H1 (cell line): ENCODE data around the gene LRRC4. TPM values are rescaled to one million over a fixed set of nuclear protein-coding genes. Genes with fewer than 3 reads are reported as not detected.

Experiments
- CTCF ChIA-PET: fragments of 300-600 bp; sonication (Branson Sonifier 250); formaldehyde crosslinking; loops from one replicate; lab custom pipeline; 2021; ENCODE audit not compliant: partially characterized antibody; lab: Charles Lee
- POLR2A ChIA-PET: fragments of 300-600 bp; sonication (Branson Sonifier 250); formaldehyde crosslinking; loops from one replicate; lab custom pipeline; 2021; ENCODE audit warnings: inconsistent platforms; ENCODE audit not compliant: partially characterized antibody; lab: Charles Lee
- DNase-seq, 2 experiments: peaks; one replicate each; pipeline versions ENCODE4 v3.0.0 to v3.0.0-alpha.2; 2010 to 2022; ENCODE audit warnings: low spot score in 2 of 2, low read depth in 1 of 2, mixed read lengths in 1 of 2
- FAIRE-seq: peaks from 2 replicates; lab custom pipeline; 2011; peaks lifted over from hg19 to GRCh38; lab: Jason Lieb, UNC
- H2AFZ ChIP-seq: 2 replicates; pipeline ENCODE4 v1.8.1; 2012; ENCODE audit warnings: low read length, inconsistent platforms
- H2AK5ac ChIP-seq: 2 replicates; pipeline ENCODE4 v1.6.1; 2013; ENCODE audit warnings: low read depth, low read length
- H2BK120ac ChIP-seq: replicated peaks from 2 replicates; pipeline ENCODE3; 2013; ENCODE audit warnings: low read depth, low read length, inconsistent platforms
- H2BK12ac ChIP-seq: 2 replicates; pipeline ENCODE4 v1.6.1; 2013; ENCODE audit warnings: low read depth, low read length
- H2BK15ac ChIP-seq: 2 replicates; pipeline ENCODE4 v1.6.1; 2013; ENCODE audit warnings: low read length
- H2BK20ac ChIP-seq: 2 replicates; pipeline ENCODE4 v1.6.1; 2013; ENCODE audit warnings: low read length
- H2BK5ac ChIP-seq: 2 replicates; pipeline ENCODE4 v1.6.1; 2013; ENCODE audit warnings: low read depth, low read length
- H3K14ac ChIP-seq: 2 replicates; pipeline ENCODE4 v1.6.1; 2013; ENCODE audit warnings: inconsistent platforms; ENCODE audit not compliant: insufficient read length
- H3K18ac ChIP-seq: 2 replicates; pipeline ENCODE4 v1.6.1; 2013; ENCODE audit warnings: low read length; ENCODE audit errors: extremely low read depth
- H3K23ac ChIP-seq: 2 replicates; pipeline ENCODE4 v1.6.1; 2013; ENCODE audit warnings: inconsistent platforms; ENCODE audit not compliant: insufficient read length
- H3K23me2 ChIP-seq: 2 replicates; pipeline ENCODE4 v1.6.1; 2013; ENCODE audit warnings: low read depth, low read length
- H3K27ac ChIP-seq: 2 replicates; pipeline ENCODE4 v1.6.1; 2011; ENCODE audit warnings: low read depth, low read length, inconsistent platforms
- H3K27me3 ChIP-seq, 4 experiments: replicated peaks in 1 of 4; 1 replicate in 1 of 4; 2 replicates in 3 of 4; pipeline versions ENCODE4 v1.6.1 to v1.8.1; 2011 to 2013; ENCODE audit warnings: low read length in 3 of 4, mild to moderate bottlenecking in 3 of 4, inconsistent platforms in 2 of 4, mixed read lengths in 2 of 4, moderate library complexity in 1 of 4; ENCODE audit not compliant: control insufficient read depth in 3 of 4, insufficient read depth in 3 of 4; ENCODE audit errors: extremely low read depth in 1 of 4
- H3K36me3 ChIP-seq, 4 experiments: 2 replicates each; pipeline versions ENCODE4 v1.6.1 to v1.8.1; 2011 to 2013; ENCODE audit warnings: mild to moderate bottlenecking in 4 of 4, low read length in 3 of 4, moderate library complexity in 2 of 4, control low read depth in 1 of 4, inconsistent platforms in 1 of 4; ENCODE audit not compliant: insufficient read depth in 4 of 4, control insufficient read depth in 2 of 4
- H3K4ac ChIP-seq: replicated peaks from 2 replicates; pipeline ENCODE3; 2013; ENCODE audit warnings: low read length, low read depth, mixed read lengths, inconsistent platforms; ENCODE audit not compliant: insufficient read length
- H3K4me1 ChIP-seq, 4 experiments: replicated peaks in 1 of 4; 1 replicate in 1 of 4; 2 replicates in 3 of 4; pipeline versions ENCODE4 v1.6.1 to v1.8.1; 2011 to 2013; ENCODE audit warnings: low read length in 3 of 4, inconsistent platforms in 2 of 4, mixed read lengths in 1 of 4; ENCODE audit not compliant: insufficient read depth in 4 of 4, control insufficient read depth in 3 of 4
- H3K4me2 ChIP-seq, 2 experiments: 2 replicates each; pipeline versions ENCODE4 v1.6.1 to v1.8.1; 2011 to 2013; ENCODE audit warnings: low read depth in 2 of 2, low read length in 2 of 2, control low read depth in 1 of 2, inconsistent platforms in 1 of 2, mild to moderate bottlenecking in 1 of 2; ENCODE audit not compliant: insufficient read depth in 1 of 2
- H3K4me3 ChIP-seq, 4 experiments: fragments of 200-600, 300-600 bp in 1 of 4; sonication (generic), shearing (Covaris generic), sonication (Bioruptor Twin) in 1 of 4; 2 replicates each; pipeline versions ENCODE4 v1.5.1 to v1.8.1; 2011 to 2016; ENCODE audit warnings: low read length in 4 of 4, low read depth in 3 of 4, control low read depth in 2 of 4, inconsistent platforms in 2 of 4, mild to moderate bottlenecking in 2 of 4, mixed read lengths in 1 of 4, moderate library complexity in 1 of 4; ENCODE audit not compliant: insufficient read depth in 2 of 4; ENCODE audit errors: extremely low read depth in 1 of 4
- H3K56ac ChIP-seq: replicated peaks from 2 replicates; pipeline ENCODE3; 2013; ENCODE audit warnings: low read depth, mild to moderate bottlenecking, mixed read lengths, low read length, inconsistent platforms; ENCODE audit not compliant: insufficient read length
- H3K79me1 ChIP-seq: 2 replicates; pipeline ENCODE4 v1.6.1; 2013; ENCODE audit warnings: low read depth, low read length, control low read depth
- H3K79me2 ChIP-seq, 2 experiments: 2 replicates each; pipeline versions ENCODE4 v1.6.1 to v1.8.1; 2012 to 2013; ENCODE audit warnings: low read length in 2 of 2, mild to moderate bottlenecking in 2 of 2, inconsistent platforms in 1 of 2; ENCODE audit not compliant: insufficient read depth in 2 of 2, control insufficient read depth in 1 of 2
- H3K9ac ChIP-seq, 4 experiments: replicated peaks in 1 of 4; 1 replicate in 1 of 4; 2 replicates in 3 of 4; pipeline versions ENCODE4 v1.6.1 to v1.8.1; 2011 to 2013; ENCODE audit warnings: low read depth in 3 of 4, low read length in 3 of 4, control low read depth in 2 of 4, mild to moderate bottlenecking in 2 of 4, moderate library complexity in 2 of 4, inconsistent platforms in 1 of 4; ENCODE audit errors: extremely low read depth in 1 of 4
- H3K9me3 ChIP-seq, 2 experiments: 2 replicates each; pipeline versions ENCODE4 v1.6.1 to v1.8.1; 2012 to 2013; ENCODE audit warnings: mild to moderate bottlenecking in 2 of 2, moderate library complexity in 2 of 2, control low read depth in 1 of 2, inconsistent platforms in 1 of 2, low read depth in 1 of 2, low read length in 1 of 2, mixed read lengths in 1 of 2; ENCODE audit not compliant: insufficient read depth in 2 of 2
- H4K20me1 ChIP-seq, 2 experiments: replicated peaks in 1 of 2; 2 replicates each; pipeline versions ENCODE3 to v1.8.1; 2011 to 2013; ENCODE audit warnings: inconsistent platforms in 2 of 2, low read length in 2 of 2, mild to moderate bottlenecking in 1 of 2; ENCODE audit not compliant: insufficient read depth in 2 of 2, control insufficient read depth in 1 of 2
- H4K5ac ChIP-seq: 2 replicates; pipeline ENCODE4 v1.6.1; 2013; ENCODE audit warnings: low read length, low read depth, mixed read lengths, inconsistent platforms; ENCODE audit not compliant: insufficient read length
- H4K8ac ChIP-seq: 2 replicates; pipeline ENCODE4 v1.8.0; 2013; ENCODE audit warnings: mild to moderate bottlenecking, moderate library complexity, low read length, inconsistent platforms; ENCODE audit not compliant: insufficient read depth; ENCODE audit errors: extremely low read depth
- H4K91ac ChIP-seq: replicated peaks from 2 replicates; pipeline ENCODE3; 2013; ENCODE audit warnings: low read length, mixed read lengths, inconsistent platforms; ENCODE audit not compliant: insufficient read length
- CTBP2 ChIP-seq: IDR thresholded peaks from 2 replicates; pipeline ENCODE4 v1.7.0; 2011; ENCODE audit warnings: borderline replicate concordance, mild to moderate bottlenecking, moderate library complexity, mixed read lengths, low read length; ENCODE audit not compliant: insufficient read depth, insufficient read length
- E2F6 ChIP-seq: IDR thresholded peaks from 2 replicates; pipeline ENCODE4 v1.6.1; 2012; ENCODE audit warnings: inconsistent platforms
- FOSL1 ChIP-seq: IDR thresholded peaks from 2 replicates; pipeline ENCODE4 v1.6.1; 2011; ENCODE audit warnings: mild to moderate bottlenecking, low read depth, low read length, moderate library complexity; ENCODE audit not compliant: insufficient read depth
- GTF2F1 ChIP-seq: IDR thresholded peaks from 2 replicates; pipeline ENCODE4 v1.6.1; 2012; ENCODE audit warnings: low read depth, low read length, improper control_type of control experiment, borderline replicate concordance
- JUND ChIP-seq: IDR thresholded peaks from 2 replicates; pipeline ENCODE4 v1.6.1; 2011; ENCODE audit warnings: mild to moderate bottlenecking, improper control_type of control experiment, low read length
- MAFK ChIP-seq: IDR thresholded peaks from 2 replicates; pipeline ENCODE4 v1.6.1; 2012; ENCODE audit warnings: low read depth, mild to moderate bottlenecking, improper control_type of control experiment, low read length
- RBBP5 ChIP-seq: IDR thresholded peaks from 2 replicates; pipeline ENCODE4 v1.7.1; 2012; ENCODE audit warnings: low read depth, mild to moderate bottlenecking, inconsistent platforms, low read length, moderate library complexity, borderline replicate concordance
- RNF2 ChIP-seq: fragments of 200-900, 300-1000 bp; sonication (generic); IDR thresholded peaks from 2 replicates; pipeline ENCODE4 v1.7.1; 2016; ENCODE audit warnings: borderline replicate concordance, low read depth, mild to moderate bottlenecking, antibody characterized with exemption, low read length; ENCODE audit not compliant: poor library complexity, severe bottlenecking; ENCODE audit errors: missing control alignments
- SP1 ChIP-seq: IDR thresholded peaks from 2 replicates; pipeline ENCODE4 v1.6.1; 2011; ENCODE audit warnings: low read depth, low read length
- SP4 ChIP-seq: IDR thresholded peaks from 2 replicates; pipeline ENCODE4 v1.6.1; 2012; ENCODE audit warnings: low read length, inconsistent platforms
- TBP ChIP-seq: IDR thresholded peaks from 2 replicates; pipeline ENCODE4 v1.6.1; 2011; ENCODE audit warnings: low read depth, low read length, improper control_type of control experiment
- WGBS, 2 experiments: shearing (Covaris generic) in 1 of 2; methylation state at CpG; one replicate each; pipeline versions ENCODE4 v1.1.6 to v1.1.7; 2013 to 2015; ENCODE audit warnings: low lambda C conversion rate in 2 of 2, mixed read lengths in 2 of 2, inconsistent platforms in 1 of 2, low coverage in 1 of 2, missing lambda C conversion rate in 1 of 2; ENCODE audit not compliant: insufficient replicate concordance in 2 of 2, insufficient coverage in 1 of 2, insufficient read length in 1 of 2; ENCODE audit errors: extremely low coverage in 1 of 2, missing lambda C conversion rate in 1 of 2; 5-methylcytosine and 5-hydroxymethylcytosine counted together
- polyA plus RNA-seq, 7 experiments: library from polyadenylated mRNA; depleted of rRNA in 3 of 7; stranded (reverse) in 5 of 7; unstranded in 2 of 7; fragments of >200 nt in 5 of 7; fragments of 200-250 nt in 2 of 7; gene quantifications; 1 replicate in 5 of 7; 2 replicates in 1 of 7; 4 replicates in 1 of 7; pipeline versions ENCODE4 v1.2.1 to v1.2.3, GENCODE V29; 2011 to 2013; ENCODE audit warnings: missing spikeins in 2 of 7, mixed read lengths in 2 of 7
- total RNA-seq: library from RNA; stranded (reverse); fragmentation: NEBNext Ultra II Directional; extraction: Animal tissue kit (Norgen Biotek cat#: 25700); gene quantifications from 2 replicates; pipeline ENCODE4 v1.2.1, GENCODE V29; 2021

Gene LRRC4
- total and polyA plus RNA-seq, 2 of the 8 experiments (the other 6 are each of a cell fraction or from before 2014, with no cell fraction given) = 13.4 to 16.4 TPM

- 90% methylated on average over 7 of the region's 7 CpGs; no CpG with 5 or more reads in 1 of the 2 experiments for WGBS, 2 experiments
- FAIRE-seq = no peak
- peaks cover 5 to 6% of the 10 kb centered on the region in 2 experiments for H4K20me1 ChIP-seq
- no peak for TF ChIP-seq MAFK
- TF ChIP-seq JUND = no peak
- no peak for TF ChIP-seq TBP
- TF ChIP-seq SP1 = no peak
- TF ChIP-seq GTF2F1 = no peak
- TF ChIP-seq CTBP2 = no peak
- TF ChIP-seq RNF2 = no peak
- TF ChIP-seq SP4 = no peak
- TF ChIP-seq FOSL1 = no peak
- no peak for TF ChIP-seq E2F6
- no peak for TF ChIP-seq RBBP5
These were observed 10.0 kb upstream of the LRRC4 start for GRCh38 chr7:128041203-128041602.

More at GRCh38 chr7:128041203-128041602, 10.0 kb upstream of the LRRC4 start:
- no peak overlapping the region for H2BK5ac ChIP-seq
- H3K4me2 ChIP-seq = no peak overlapping the region
- H3K56ac ChIP-seq = no peak overlapping the region
- no peak overlapping the region for H3K4me3 ChIP-seq
- H2AK5ac ChIP-seq = no peak overlapping the region
- H3K18ac ChIP-seq = no peak overlapping the region
- no peak for DNase-seq
- ChIA-PET CTCF (interaction anchor here (1.0 to 15.3 kb wide), 11 partner anchors 10 to 332 kb away, joined by 3 to 165 read pairs (median 3); partner anchors contain the start of gene LRRC4), POLR2A (interaction anchor here (0.9 kb wide), 1 partner anchor 74 kb away, joined by 3 read pairs; no protein-coding TSS in a partner anchor)
- no peak overlapping the region for H2BK12ac ChIP-seq
- H4K91ac ChIP-seq = no peak overlapping the region
- H3K4ac ChIP-seq = no peak overlapping the region
- no peak overlapping the region for H3K14ac ChIP-seq
- no peak overlapping the region for H2BK15ac ChIP-seq
- H3K27ac ChIP-seq = no peak overlapping the region
- H3K23ac ChIP-seq = no peak overlapping the region
- no peaks in the 10 kb centered on the region for H3K79me2 ChIP-seq
- no peak overlapping the region for H2AFZ ChIP-seq
- no peak overlapping the region for H3K9ac ChIP-seq
- no peak overlapping the region for H2BK120ac ChIP-seq
- H3K9me3 ChIP-seq = no peaks in the 10 kb centered on the region
- no peak overlapping the region for H4K8ac ChIP-seq
- H3K4me1 ChIP-seq = no peaks in the 10 kb centered on the region
- no peak overlapping the region for H2BK20ac ChIP-seq
- no peaks in the 10 kb centered on the region for H3K36me3 ChIP-seq
- no peak overlapping the region for H4K5ac ChIP-seq
- no peaks in the 10 kb centered on the region for H3K79me1 ChIP-seq
- H3K27me3 ChIP-seq = no peaks in the 10 kb centered on the region
- H3K23me2 ChIP-seq = no peaks in the 10 kb centered on the region
